ENCODE data around the gene HEXD.

DNA sequence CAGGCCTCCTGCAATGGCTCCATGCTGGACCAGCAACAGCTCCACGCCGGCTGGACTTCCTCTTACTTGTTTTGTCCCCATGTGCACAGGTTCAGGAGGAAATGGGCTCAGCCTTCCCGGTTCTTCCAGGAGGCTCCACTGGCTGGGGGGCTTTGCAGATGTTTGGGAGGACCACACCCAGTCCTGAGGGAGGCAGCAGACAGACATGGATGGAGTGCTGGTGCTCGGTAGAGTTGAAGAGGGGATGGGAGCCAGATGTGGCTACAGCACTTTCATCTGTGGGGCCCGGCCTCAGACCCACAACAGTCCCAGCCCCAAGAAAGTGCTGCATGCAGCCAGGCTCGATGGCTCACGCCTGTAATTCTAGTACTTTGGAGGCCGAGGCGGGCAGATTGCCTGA, 62.2 kb downstream of the HEXD start:
- no peak for TF ChIP-seq POLR2A (IDR thresholded peaks at IDR 0.05; ENCODE audit: low read depth, low read length)
- no peak for TF ChIP-seq TAF1 (IDR thresholded peaks at IDR 0.05; ENCODE audit: borderline replicate concordance, low read depth, low read length)
- TF ChIP-seq, protein P1, sequence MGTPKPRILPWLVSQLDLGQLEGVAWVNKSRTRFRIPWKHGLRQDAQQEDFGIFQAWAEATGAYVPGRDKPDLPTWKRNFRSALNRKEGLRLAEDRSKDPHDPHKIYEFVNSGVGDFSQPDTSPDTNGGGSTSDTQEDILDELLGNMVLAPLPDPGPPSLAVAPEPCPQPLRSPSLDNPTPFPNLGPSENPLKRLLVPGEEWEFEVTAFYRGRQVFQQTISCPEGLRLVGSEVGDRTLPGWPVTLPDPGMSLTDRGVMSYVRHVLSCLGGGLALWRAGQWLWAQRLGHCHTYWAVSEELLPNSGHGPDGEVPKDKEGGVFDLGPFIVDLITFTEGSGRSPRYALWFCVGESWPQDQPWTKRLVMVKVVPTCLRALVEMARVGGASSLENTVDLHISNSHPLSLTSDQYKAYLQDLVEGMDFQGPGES (IDR thresholded peaks at IDR 0.05), result no peak
- TF ChIP-seq, protein P2, sequence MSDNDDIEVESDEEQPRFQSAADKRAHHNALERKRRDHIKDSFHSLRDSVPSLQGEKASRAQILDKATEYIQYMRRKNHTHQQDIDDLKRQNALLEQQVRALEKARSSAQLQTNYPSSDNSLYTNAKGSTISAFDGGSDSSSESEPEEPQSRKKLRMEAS (IDR thresholded peaks at IDR 0.05; ENCODE audit: low read depth, low read length), result no peak
- TF ChIP-seq, protein P3, sequence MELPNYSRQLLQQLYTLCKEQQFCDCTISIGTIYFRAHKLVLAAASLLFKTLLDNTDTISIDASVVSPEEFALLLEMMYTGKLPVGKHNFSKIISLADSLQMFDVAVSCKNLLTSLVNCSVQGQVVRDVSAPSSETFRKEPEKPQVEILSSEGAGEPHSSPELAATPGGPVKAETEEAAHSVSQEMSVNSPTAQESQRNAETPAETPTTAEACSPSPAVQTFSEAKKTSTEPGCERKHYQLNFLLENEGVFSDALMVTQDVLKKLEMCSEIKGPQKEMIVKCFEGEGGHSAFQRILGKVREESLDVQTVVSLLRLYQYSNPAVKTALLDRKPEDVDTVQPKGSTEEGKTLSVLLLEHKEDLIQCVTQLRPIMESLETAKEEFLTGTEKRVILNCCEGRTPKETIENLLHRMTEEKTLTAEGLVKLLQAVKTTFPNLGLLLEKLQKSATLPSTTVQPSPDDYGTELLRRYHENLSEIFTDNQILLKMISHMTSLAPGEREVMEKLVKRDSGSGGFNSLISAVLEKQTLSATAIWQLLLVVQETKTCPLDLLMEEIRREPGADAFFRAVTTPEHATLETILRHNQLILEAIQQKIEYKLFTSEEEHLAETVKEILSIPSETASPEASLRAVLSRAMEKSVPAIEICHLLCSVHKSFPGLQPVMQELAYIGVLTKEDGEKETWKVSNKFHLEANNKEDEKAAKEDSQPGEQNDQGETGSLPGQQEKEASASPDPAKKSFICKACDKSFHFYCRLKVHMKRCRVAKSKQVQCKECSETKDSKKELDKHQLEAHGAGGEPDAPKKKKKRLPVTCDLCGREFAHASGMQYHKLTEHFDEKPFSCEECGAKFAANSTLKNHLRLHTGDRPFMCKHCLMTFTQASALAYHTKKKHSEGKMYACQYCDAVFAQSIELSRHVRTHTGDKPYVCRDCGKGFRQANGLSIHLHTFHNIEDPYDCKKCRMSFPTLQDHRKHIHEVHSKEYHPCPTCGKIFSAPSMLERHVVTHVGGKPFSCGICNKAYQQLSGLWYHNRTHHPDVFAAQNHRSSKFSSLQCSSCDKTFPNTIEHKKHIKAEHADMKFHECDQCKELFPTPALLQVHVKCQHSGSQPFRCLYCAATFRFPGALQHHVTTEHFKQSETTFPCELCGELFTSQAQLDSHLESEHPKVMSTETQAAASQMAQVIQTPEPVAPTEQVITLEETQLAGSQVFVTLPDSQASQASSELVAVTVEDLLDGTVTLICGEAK (IDR thresholded peaks at IDR 0.05; ENCODE audit: borderline replicate concordance), result no peak
- TF ChIP-seq, protein P4, sequence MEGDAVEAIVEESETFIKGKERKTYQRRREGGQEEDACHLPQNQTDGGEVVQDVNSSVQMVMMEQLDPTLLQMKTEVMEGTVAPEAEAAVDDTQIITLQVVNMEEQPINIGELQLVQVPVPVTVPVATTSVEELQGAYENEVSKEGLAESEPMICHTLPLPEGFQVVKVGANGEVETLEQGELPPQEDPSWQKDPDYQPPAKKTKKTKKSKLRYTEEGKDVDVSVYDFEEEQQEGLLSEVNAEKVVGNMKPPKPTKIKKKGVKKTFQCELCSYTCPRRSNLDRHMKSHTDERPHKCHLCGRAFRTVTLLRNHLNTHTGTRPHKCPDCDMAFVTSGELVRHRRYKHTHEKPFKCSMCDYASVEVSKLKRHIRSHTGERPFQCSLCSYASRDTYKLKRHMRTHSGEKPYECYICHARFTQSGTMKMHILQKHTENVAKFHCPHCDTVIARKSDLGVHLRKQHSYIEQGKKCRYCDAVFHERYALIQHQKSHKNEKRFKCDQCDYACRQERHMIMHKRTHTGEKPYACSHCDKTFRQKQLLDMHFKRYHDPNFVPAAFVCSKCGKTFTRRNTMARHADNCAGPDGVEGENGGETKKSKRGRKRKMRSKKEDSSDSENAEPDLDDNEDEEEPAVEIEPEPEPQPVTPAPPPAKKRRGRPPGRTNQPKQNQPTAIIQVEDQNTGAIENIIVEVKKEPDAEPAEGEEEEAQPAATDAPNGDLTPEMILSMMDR (IDR thresholded peaks at IDR 0.05 in 2 of 3, conservative IDR thresholded peaks at IDR 0.05 in 1 of 3; ENCODE audit: control insufficient read depth in 2 of 3, extremely low read depth in 1 of 3, insufficient read depth in 1 of 3, low read depth in 3 of 3, low read length in 3 of 3), result no peak
- no peak for TF ChIP-seq NRF1 (conservative IDR thresholded peaks at IDR 0.05; ENCODE audit: low read depth, low read length)

Measured in GM12878 (cell line).